Caco-2 (cell line): Measurements from ENCODE around the gene LIM2. TPM values are rescaled to one million over a fixed set of nuclear protein-coding genes. Genes with fewer than 3 reads are reported as not detected.
"Not testable (repeated sequence)": the region's sequence is repeated elsewhere in the genome, so short reads cannot be mapped to it uniquely, and the experiment has no call there.

Source experiments
- BruUV-seq: library from RNA; stranded (reverse); fragments of 400-500 nt; replicated peaks from 2 replicates; lab custom pipeline; 2021; lab: Mats Ljungman, UMichigan
- CTCF ChIA-PET: fragments of 300-600 bp; sonication (Branson Sonifier 250); formaldehyde crosslinking; loops from one replicate; lab custom pipeline; 2022; ENCODE audit warnings: antibody characterized with exemption; lab: Charles Lee
- POLR2A ChIA-PET: fragments of 300-600 bp; sonication (Branson Sonifier 250); formaldehyde crosslinking; loops from one replicate; lab custom pipeline; 2022; ENCODE audit warnings: antibody characterized with exemption; lab: Charles Lee
- DNase-seq, 2 experiments: peaks; one replicate each; pipeline versions ENCODE4 v3.0.0 to v3.0.0-alpha.2; 2020 to 2022
- H3K27me3 ChIP-seq: replicated peaks from 2 replicates; pipeline ENCODE4 v1.6.0; 2011; ENCODE audit warnings: low read length; ENCODE audit not compliant: control insufficient read depth, insufficient read depth
- H3K36me3 ChIP-seq: 2 replicates; pipeline ENCODE4 v1.5.1; 2011; ENCODE audit warnings: low read length; ENCODE audit not compliant: control insufficient read depth, insufficient read depth
- H3K4me1 ChIP-seq: fragments of 250-450 bp; sonication (Bioruptor Pico); 2 replicates; pipeline ENCODE4 v1.5.1; 2020; ENCODE audit warnings: mild to moderate bottlenecking
- H3K4me3 ChIP-seq: 2 replicates; pipeline ENCODE4 v1.5.1; 2011; ENCODE audit warnings: low read depth, mild to moderate bottlenecking, control low read depth, low read length
- H3K9me3 ChIP-seq: fragments of 250-450 bp; sonication (Bioruptor Pico); 2 replicates; pipeline ENCODE4 v1.5.1; 2020; ENCODE audit warnings: mild to moderate bottlenecking, moderate library complexity
- H3K27ac Mint-ChIP-seq: one replicate; pipeline ENCODE4 v1.8.0; 2022; ENCODE audit warnings: mixed read lengths; ENCODE audit not compliant: unreplicated experiment
- H3K27me3 Mint-ChIP-seq: one replicate; pipeline ENCODE4 v1.8.0; 2022; ENCODE audit warnings: mixed read lengths; ENCODE audit not compliant: insufficient read depth, unreplicated experiment
- H3K36me3 Mint-ChIP-seq: one replicate; pipeline ENCODE4 v1.8.0; 2022; ENCODE audit warnings: mild to moderate bottlenecking, mixed read lengths; ENCODE audit not compliant: insufficient read depth, unreplicated experiment
- H3K4me1 Mint-ChIP-seq: one replicate; pipeline ENCODE4 v1.8.0; 2022; ENCODE audit warnings: low read depth, mixed read lengths; ENCODE audit not compliant: unreplicated experiment
- H3K4me3 Mint-ChIP-seq: one replicate; pipeline ENCODE4 v1.8.0; 2022; ENCODE audit warnings: mild to moderate bottlenecking, moderate library complexity, mixed read lengths; ENCODE audit not compliant: unreplicated experiment
- H3K9me3 Mint-ChIP-seq: one replicate; pipeline ENCODE4 v1.8.0; 2022; ENCODE audit warnings: mixed read lengths; ENCODE audit not compliant: unreplicated experiment
- intact Hi-C: fragments of 100-400 bp; cut with micrococcal nuclease; formaldehyde crosslinking; loops from one replicate; pipeline ENCODE4 v1.10.0; 2022; ENCODE audit not compliant: unreplicated experiment
- total RNA-seq: library from RNA; stranded (reverse); gene quantifications from 2 replicates; pipeline ENCODE4 v1.2.3, GENCODE V29; 2022
- TF ChIP-seq, protein P1 (sequence below), 2 experiments: fragments of 200-600 bp in 1 of 2; IDR thresholded peaks; 1 replicate in 1 of 2; 2 replicates in 1 of 2; pipeline versions ENCODE4 v1.5.1 to v1.8.0; 2011 to 2022; ENCODE audit warnings: antibody characterized with exemption in 1 of 2, control low read depth in 1 of 2, inconsistent platforms in 1 of 2, low read depth in 1 of 2, low read length in 1 of 2, mild to moderate bottlenecking in 1 of 2, moderate library complexity in 1 of 2; ENCODE audit not compliant: insufficient read depth in 1 of 2, severe bottlenecking in 1 of 2, unreplicated experiment in 1 of 2

The LIM2 gene
- total RNA-seq, 1 experiment from 2014 or later, result not detected

DNA sequence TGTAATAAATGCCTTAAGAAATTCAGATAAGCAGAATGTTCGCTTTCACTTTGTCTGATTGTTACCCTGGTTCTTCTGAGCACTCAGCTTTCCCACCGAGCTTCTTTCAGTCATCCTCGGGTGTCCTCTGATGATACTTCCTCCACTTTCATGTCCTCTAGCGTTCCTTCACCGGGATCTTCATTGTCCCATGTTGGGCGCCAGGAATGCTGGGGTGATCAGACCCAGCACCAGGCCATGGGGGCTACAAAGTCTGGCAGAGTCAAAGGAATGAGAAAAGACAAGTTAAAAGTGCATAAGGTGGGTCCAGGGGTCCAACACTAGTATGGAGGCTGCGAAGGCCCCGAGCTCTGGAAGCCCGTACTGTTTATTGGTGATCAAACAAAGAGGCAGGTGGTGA is 14.3 kb upstream of the LIM2 start:
- POLR2A ChIA-PET, result no interaction called here
- no peak overlapping the region for H3K4me3 ChIP-seq
- TF ChIP-seq, protein P1, sequence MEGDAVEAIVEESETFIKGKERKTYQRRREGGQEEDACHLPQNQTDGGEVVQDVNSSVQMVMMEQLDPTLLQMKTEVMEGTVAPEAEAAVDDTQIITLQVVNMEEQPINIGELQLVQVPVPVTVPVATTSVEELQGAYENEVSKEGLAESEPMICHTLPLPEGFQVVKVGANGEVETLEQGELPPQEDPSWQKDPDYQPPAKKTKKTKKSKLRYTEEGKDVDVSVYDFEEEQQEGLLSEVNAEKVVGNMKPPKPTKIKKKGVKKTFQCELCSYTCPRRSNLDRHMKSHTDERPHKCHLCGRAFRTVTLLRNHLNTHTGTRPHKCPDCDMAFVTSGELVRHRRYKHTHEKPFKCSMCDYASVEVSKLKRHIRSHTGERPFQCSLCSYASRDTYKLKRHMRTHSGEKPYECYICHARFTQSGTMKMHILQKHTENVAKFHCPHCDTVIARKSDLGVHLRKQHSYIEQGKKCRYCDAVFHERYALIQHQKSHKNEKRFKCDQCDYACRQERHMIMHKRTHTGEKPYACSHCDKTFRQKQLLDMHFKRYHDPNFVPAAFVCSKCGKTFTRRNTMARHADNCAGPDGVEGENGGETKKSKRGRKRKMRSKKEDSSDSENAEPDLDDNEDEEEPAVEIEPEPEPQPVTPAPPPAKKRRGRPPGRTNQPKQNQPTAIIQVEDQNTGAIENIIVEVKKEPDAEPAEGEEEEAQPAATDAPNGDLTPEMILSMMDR (IDR thresholded peaks at IDR 0.05; ENCODE audit: insufficient read depth in 1 of 2, low read depth in 1 of 2, low read length in 1 of 2, severe bottlenecking in 1 of 2, unreplicated experiment in 1 of 2), result no peak
- Mint-ChIP-seq H3K4me1 (no peaks in the 10 kb centered on the region), H3K4me3 (no peak overlapping the region), H3K27ac (no peak overlapping the region), H3K36me3 (peaks cover 6% of the 10 kb centered on the region), H3K27me3 (no peaks in the 10 kb centered on the region), H3K9me3 (peaks cover 28% of the 10 kb centered on the region)
- intact Hi-C loops, result no loop called here
- peaks cover 11% of the 10 kb centered on the region for H3K9me3 ChIP-seq
- CTCF ChIA-PET, result interaction anchor here (1.1 kb wide), 1 partner anchor 8 kb away, joined by 3 read pairs; no protein-coding TSS in a partner anchor
- no peaks in the 10 kb centered on the region for H3K27me3 ChIP-seq
- H3K36me3 ChIP-seq, result no peaks in the 10 kb centered on the region
- BruUV-seq, result no TSS peak
- DNase-seq, result no peak
- H3K4me1 ChIP-seq, result no peaks in the 10 kb centered on the region

DNA sequence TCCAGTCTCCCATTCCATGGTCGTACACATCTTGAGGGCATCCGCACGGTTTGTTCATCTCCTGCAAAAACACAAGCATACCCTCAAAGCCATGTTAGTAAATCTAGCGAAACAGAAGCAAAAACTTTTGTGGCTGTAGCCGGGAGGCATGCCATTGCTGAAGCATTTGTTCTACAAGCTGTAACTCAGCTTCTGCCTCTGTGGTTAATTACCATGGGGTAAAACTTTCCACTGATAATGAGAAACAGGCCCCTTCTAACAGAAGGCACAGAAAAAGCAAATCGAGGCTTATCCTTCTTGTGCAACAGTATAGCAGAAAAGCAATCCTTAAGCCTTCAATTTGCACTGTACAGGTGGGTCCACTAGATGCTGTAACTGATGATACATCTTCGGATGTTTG is 12.2 kb upstream of the LIM2 start:
- H3K4me3 Mint-ChIP-seq, H3K27me3 ChIP-seq, H3K4me3 ChIP-seq, intact Hi-C loops, H3K36me3 ChIP-seq, POLR2A ChIA-PET, H3K27ac Mint-ChIP-seq, H3K27me3 Mint-ChIP-seq, H3K4me1 ChIP-seq, H3K9me3 ChIP-seq, H3K4me1 Mint-ChIP-seq, DNase-seq, BruUV-seq, H3K36me3 Mint-ChIP-seq: not testable (repeated sequence)
- H3K9me3 Mint-ChIP-seq, result peaks cover 28% of the 10 kb centered on the region
- CTCF ChIA-PET, result interaction anchor here (0.7 kb wide), 1 partner anchor 257 kb away, joined by 4 read pairs; no protein-coding TSS in a partner anchor

DNA sequence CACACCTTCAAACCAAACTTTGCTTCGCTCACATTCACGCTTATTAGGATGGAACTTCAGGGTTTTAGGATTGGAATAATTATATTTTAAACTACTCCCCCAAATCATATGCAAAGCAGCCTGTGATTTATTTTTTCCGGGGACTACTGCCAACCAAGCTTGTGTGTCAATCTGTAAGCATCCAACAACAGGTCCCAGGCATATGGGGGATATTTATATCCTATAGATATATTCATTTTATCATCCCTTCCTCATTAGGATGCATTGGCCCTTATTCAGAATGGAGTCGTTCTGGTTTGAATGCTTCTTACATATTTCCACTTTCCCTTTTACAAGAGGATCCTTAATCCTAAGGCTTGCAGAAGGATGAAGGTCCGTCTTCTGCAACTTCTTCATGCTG is 11.5 kb upstream of the LIM2 start:
- H3K4me1 Mint-ChIP-seq, result peaks cover 6% of the 10 kb centered on the region
- H3K36me3 ChIP-seq, result no peaks in the 10 kb centered on the region
- H3K27me3 ChIP-seq, result no peaks in the 10 kb centered on the region
- peaks cover 8% of the 10 kb centered on the region for H3K9me3 ChIP-seq
- ChIA-PET POLR2A (no interaction called here), CTCF (no interaction called here)
- peaks cover 11% of the 10 kb centered on the region for H3K36me3 Mint-ChIP-seq
- DNase-seq, result no peak
- no peak overlapping the region for H3K4me3 ChIP-seq
- intact Hi-C loops, result no loop called here
- peaks cover 28% of the 10 kb centered on the region for H3K9me3 Mint-ChIP-seq
- TF ChIP-seq, protein P1 (IDR thresholded peaks at IDR 0.05; ENCODE audit: insufficient read depth in 1 of 2, low read depth in 1 of 2, low read length in 1 of 2, severe bottlenecking in 1 of 2, unreplicated experiment in 1 of 2), result no peak
- H3K27me3 Mint-ChIP-seq, result no peaks in the 10 kb centered on the region
- no peak overlapping the region for H3K4me3 Mint-ChIP-seq
- no peaks in the 10 kb centered on the region for H3K4me1 ChIP-seq
- H3K27ac Mint-ChIP-seq, result no peak overlapping the region
- no TSS peak for BruUV-seq
